ENCODE data around the gene OR1I1. TPM values are rescaled to one million over a fixed set of nuclear protein-coding genes. Genes with fewer than 3 reads are reported as not detected.

The OR1I1 gene
- total RNA-seq, 1 experiment from 2014 or later: not detected

DNA sequence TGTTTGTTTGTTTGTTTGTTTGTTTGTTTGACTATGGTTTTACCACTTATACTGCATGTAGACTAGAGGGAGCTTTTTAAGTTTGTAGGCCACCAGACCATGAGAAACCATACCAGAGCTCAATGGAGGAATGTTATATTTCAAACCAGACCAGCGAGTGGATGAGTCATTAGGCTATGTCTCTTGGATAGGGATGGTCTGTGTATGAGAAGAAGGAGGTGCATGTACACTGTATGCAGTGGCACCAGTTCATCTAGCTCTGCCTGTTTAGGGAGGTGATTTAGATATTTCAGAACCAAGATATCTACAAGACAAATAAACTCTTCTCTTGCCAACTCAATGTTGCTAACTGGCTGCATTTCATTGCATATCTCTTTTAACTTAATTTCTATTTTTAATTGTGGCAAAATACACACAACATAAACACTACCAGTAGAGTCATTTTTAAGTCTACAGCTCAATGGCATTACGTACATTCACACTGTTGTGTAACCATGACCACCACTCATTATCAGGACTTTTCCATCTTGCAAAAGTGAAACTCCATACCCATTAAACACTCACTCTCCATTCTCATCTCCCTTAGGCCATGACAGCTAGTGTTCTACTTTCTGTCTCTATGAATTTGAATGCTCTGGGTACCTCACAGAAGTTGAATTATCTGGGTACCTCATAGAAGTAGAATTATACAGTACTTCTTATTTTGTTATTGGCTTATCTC lies 54.4 kb downstream of the OR1I1 start:
- CTCF ChIA-PET: no interaction called here
- BruUV-seq (replicated peaks): no TSS peak
- Histone ChIP-seq H3K27ac (ENCODE audit: low read depth, low read length) (no peak overlapping the region), H3K9ac (ENCODE audit: low read length) (no peak overlapping the region), H3K27me3 (ENCODE audit: insufficient read depth, low read length) (no peaks in the 10 kb centered on the region), H3K4me3 (replicated peaks in 1 of 2; ENCODE audit: low read depth in 1 of 2, low read length in 2 of 2) (no peak overlapping the region), H3K9me3 (ENCODE audit: control insufficient read depth in 1 of 2, insufficient read depth in 1 of 2, low read depth in 1 of 2, low read length in 2 of 2) (peaks cover 10 to 15% of the 10 kb centered on the region in 2 experiments; a peak in 2 of 4 replicates), H3K4me1 (ENCODE audit: control insufficient read depth in 1 of 2, insufficient read depth in 2 of 2, low read length in 2 of 2) (no peaks in the 10 kb centered on the region), H3K79me2 (ENCODE audit: insufficient read depth, low read length) (no peaks in the 10 kb centered on the region), H3K4me2 (ENCODE audit: low read length) (no peak overlapping the region), H2AFZ (ENCODE audit: low read depth, low read length, poor library complexity, severe bottlenecking) (no peak overlapping the region), H3K36me3 (ENCODE audit: control insufficient read depth in 1 of 2, insufficient read depth in 2 of 2, low read length in 2 of 2) (no peaks in the 10 kb centered on the region), H3K9me2 (ENCODE audit: insufficient read depth) (no peaks in the 10 kb centered on the region), H4K20me1 (ENCODE audit: insufficient read depth) (no peaks in the 10 kb centered on the region)
- intact Hi-C loops (cut with micrococcal nuclease): no loop called here
- TF ChIP-seq EZH2 (IDR thresholded peaks at IDR 0.05): no peak
- DNase-seq (ENCODE audit: low read depth, low spot score) (no peak), ATAC-seq (no peak)
- RAD21 ChIA-PET (ENCODE audit: low non-redundant PET in 1 of 2, low total read pairs in 2 of 2, uncharacterized antibody in 2 of 2, unreplicated experiment in 2 of 2): no interaction called here
- POLR2A ChIA-PET: no interaction called here

DNA sequence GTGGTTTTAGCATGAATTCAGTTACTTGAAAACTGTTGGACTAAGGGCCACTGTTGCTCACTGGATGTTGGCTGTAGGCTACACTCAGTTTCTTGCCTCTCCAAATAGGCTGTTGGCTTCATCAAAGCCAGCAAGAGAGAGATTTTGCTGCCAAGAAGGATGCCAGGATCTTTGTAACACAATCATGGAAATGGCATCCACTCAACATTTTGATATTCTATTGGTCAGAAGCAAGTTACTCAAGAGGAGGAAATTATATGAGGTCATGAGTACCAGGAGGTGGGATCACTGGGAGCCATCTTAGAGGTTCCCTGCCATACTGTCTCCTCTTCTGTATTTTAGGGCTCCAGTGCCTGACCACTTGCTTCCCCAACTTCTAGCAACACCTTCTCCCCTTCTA lies 55.8 kb downstream of the OR1I1 start:
- H3K4me3 ChIP-seq (replicated peaks in 1 of 2; ENCODE audit: low read depth in 1 of 2, low read length in 2 of 2): no peak overlapping the region
- no TSS peak for BruUV-seq (replicated peaks)
- H3K9me2 ChIP-seq (ENCODE audit: insufficient read depth): no peaks in the 10 kb centered on the region
- H4K20me1 ChIP-seq (ENCODE audit: insufficient read depth): no peaks in the 10 kb centered on the region
- H3K4me2 ChIP-seq (ENCODE audit: low read length): no peak overlapping the region
- no peaks in the 10 kb centered on the region for H3K27me3 ChIP-seq (ENCODE audit: insufficient read depth, low read length)
- intact Hi-C loops (cut with micrococcal nuclease): no loop called here
- H3K9me3 ChIP-seq (ENCODE audit: control insufficient read depth in 1 of 2, insufficient read depth in 1 of 2, low read depth in 1 of 2, low read length in 2 of 2): peaks cover 10 to 15% of the 10 kb centered on the region in 2 experiments; a peak in 2 of 4 replicates
- no peaks in the 10 kb centered on the region for H3K36me3 ChIP-seq (ENCODE audit: control insufficient read depth in 1 of 2, insufficient read depth in 2 of 2, low read length in 2 of 2)
- no peaks in the 10 kb centered on the region for H3K4me1 ChIP-seq (ENCODE audit: control insufficient read depth in 1 of 2, insufficient read depth in 2 of 2, low read length in 2 of 2)
- TF ChIP-seq, protein P1, sequence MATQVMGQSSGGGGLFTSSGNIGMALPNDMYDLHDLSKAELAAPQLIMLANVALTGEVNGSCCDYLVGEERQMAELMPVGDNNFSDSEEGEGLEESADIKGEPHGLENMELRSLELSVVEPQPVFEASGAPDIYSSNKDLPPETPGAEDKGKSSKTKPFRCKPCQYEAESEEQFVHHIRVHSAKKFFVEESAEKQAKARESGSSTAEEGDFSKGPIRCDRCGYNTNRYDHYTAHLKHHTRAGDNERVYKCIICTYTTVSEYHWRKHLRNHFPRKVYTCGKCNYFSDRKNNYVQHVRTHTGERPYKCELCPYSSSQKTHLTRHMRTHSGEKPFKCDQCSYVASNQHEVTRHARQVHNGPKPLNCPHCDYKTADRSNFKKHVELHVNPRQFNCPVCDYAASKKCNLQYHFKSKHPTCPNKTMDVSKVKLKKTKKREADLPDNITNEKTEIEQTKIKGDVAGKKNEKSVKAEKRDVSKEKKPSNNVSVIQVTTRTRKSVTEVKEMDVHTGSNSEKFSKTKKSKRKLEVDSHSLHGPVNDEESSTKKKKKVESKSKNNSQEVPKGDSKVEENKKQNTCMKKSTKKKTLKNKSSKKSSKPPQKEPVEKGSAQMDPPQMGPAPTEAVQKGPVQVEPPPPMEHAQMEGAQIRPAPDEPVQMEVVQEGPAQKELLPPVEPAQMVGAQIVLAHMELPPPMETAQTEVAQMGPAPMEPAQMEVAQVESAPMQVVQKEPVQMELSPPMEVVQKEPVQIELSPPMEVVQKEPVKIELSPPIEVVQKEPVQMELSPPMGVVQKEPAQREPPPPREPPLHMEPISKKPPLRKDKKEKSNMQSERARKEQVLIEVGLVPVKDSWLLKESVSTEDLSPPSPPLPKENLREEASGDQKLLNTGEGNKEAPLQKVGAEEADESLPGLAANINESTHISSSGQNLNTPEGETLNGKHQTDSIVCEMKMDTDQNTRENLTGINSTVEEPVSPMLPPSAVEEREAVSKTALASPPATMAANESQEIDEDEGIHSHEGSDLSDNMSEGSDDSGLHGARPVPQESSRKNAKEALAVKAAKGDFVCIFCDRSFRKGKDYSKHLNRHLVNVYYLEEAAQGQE (IDR thresholded peaks at IDR 0.05; ENCODE audit: low read depth): no peak
- no peak for TF ChIP-seq ZNF274 (IDR thresholded peaks at IDR 0.05; ENCODE audit: low read depth, low read length)
- no peak for TF ChIP-seq ZFX (IDR thresholded peaks at IDR 0.05)
- TF ChIP-seq FOSL1 (IDR thresholded peaks at IDR 0.05; ENCODE audit: low read depth): no peak
- no peak for TF ChIP-seq EZH2 (IDR thresholded peaks at IDR 0.05)
- TF ChIP-seq EZH2phosphoT487 (IDR thresholded peaks at IDR 0.05; ENCODE audit: borderline replicate concordance): no peak
- TF ChIP-seq, protein P2, sequence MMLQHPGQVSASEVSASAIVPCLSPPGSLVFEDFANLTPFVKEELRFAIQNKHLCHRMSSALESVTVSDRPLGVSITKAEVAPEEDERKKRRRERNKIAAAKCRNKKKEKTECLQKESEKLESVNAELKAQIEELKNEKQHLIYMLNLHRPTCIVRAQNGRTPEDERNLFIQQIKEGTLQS (IDR thresholded peaks at IDR 0.05): no peak
- no peak for TF ChIP-seq SRF (IDR thresholded peaks at IDR 0.05; ENCODE audit: low read depth)
- no peak for TF ChIP-seq POLR2A (IDR thresholded peaks at IDR 0.05; ENCODE audit: borderline replicate concordance, extremely low read depth, insufficient read depth, insufficient read length)
- TF ChIP-seq, protein P3, sequence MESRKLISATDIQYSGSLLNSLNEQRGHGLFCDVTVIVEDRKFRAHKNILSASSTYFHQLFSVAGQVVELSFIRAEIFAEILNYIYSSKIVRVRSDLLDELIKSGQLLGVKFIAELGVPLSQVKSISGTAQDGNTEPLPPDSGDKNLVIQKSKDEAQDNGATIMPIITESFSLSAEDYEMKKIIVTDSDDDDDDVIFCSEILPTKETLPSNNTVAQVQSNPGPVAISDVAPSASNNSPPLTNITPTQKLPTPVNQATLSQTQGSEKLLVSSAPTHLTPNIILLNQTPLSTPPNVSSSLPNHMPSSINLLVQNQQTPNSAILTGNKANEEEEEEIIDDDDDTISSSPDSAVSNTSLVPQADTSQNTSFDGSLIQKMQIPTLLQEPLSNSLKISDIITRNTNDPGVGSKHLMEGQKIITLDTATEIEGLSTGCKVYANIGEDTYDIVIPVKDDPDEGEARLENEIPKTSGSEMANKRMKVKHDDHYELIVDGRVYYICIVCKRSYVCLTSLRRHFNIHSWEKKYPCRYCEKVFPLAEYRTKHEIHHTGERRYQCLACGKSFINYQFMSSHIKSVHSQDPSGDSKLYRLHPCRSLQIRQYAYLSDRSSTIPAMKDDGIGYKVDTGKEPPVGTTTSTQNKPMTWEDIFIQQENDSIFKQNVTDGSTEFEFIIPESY (IDR thresholded peaks at IDR 0.05; ENCODE audit: extremely low read depth, insufficient replicate concordance, low read length): no peak
- TF ChIP-seq YY1 (IDR thresholded peaks at IDR 0.05; ENCODE audit: extremely low read depth, insufficient replicate concordance, low read depth, low read length): no peak
- ChIA-PET RAD21 (ENCODE audit: low non-redundant PET in 1 of 2, low total read pairs in 2 of 2, uncharacterized antibody in 2 of 2, unreplicated experiment in 2 of 2) (no interaction called here), POLR2A (no interaction called here), CTCF (no interaction called here)
- no peak overlapping the region for H3K9ac ChIP-seq (ENCODE audit: low read length)
- H3K27ac ChIP-seq (ENCODE audit: low read depth, low read length): no peak overlapping the region
- no peak overlapping the region for H2AFZ ChIP-seq (ENCODE audit: low read depth, low read length, poor library complexity, severe bottlenecking)
- no peak for ATAC-seq
- no peaks in the 10 kb centered on the region for H3K79me2 ChIP-seq (ENCODE audit: insufficient read depth, low read length)
- no peak for DNase-seq (ENCODE audit: low read depth, low spot score)

Data from HCT116 (cell line).